Suppressor macrophage treated with lipopolysaccharide for 4 hours (primary cell): Measurements from ENCODE around the gene NHSL2.
"Not testable (repeated sequence)": the region's sequence is repeated elsewhere in the genome, so short reads cannot be mapped to it uniquely, and the experiment has no call there.

Experiments
- DNase-seq: peaks from one replicate; pipeline ENCODE4 v3.0.0-alpha.2; 2020

Gene NHSL2

GRCh38 chrX:71927040-71927439, 16.4 kb downstream of the NHSL2 start:
- DNase-seq, result no peak

GRCh38 chrX:71928856-71929255, 18.2 kb downstream of the NHSL2 start:
- DNase-seq, result no peak

- DNase-seq, result no peak
Observed at GRCh38 chrX:71930298-71930697, 19.7 kb downstream of the NHSL2 start.

GRCh38 chrX:71935476-71935875, 24.8 kb downstream of the NHSL2 start:
- DNase-seq, result no peak

- no peak for DNase-seq
Observed at GRCh38 chrX:71936632-71937031, 26.0 kb downstream of the NHSL2 start.

- DNase-seq, result no peak
Observed at GRCh38 chrX:71938371-71938770, 27.7 kb downstream of the NHSL2 start.

GRCh38 chrX:71941145-71941544, 30.5 kb downstream of the NHSL2 start:
- DNase-seq, result no peak

GRCh38 chrX:71941776-71942175, 31.1 kb downstream of the NHSL2 start:
- DNase-seq, result no peak

- no peak for DNase-seq
Observed at GRCh38 chrX:71944369-71944768, 33.7 kb downstream of the NHSL2 start.

- no peak for DNase-seq
Observed at GRCh38 chrX:71945237-71945805, 34.7 kb downstream of the NHSL2 start.

GRCh38 chrX:71949363-71949762, 38.7 kb downstream of the NHSL2 start:
- DNase-seq, result no peak

- no peak for DNase-seq
Observed at GRCh38 chrX:71949844-71950445, 39.3 kb downstream of the NHSL2 start.

- DNase-seq, result no peak
Observed at GRCh38 chrX:71953391-71953790, 42.7 kb downstream of the NHSL2 start.

GRCh38 chrX:71953946-71954345, 43.3 kb downstream of the NHSL2 start:
- no peak for DNase-seq

- no peak for DNase-seq
Observed at GRCh38 chrX:71954458-71954857, 43.8 kb downstream of the NHSL2 start.

GRCh38 chrX:71955530-71956120, 45.0 kb downstream of the NHSL2 start:
- DNase-seq, result no peak

GRCh38 chrX:71958281-71958675, 47.6 kb downstream of the NHSL2 start:
- DNase-seq, result no peak

GRCh38 chrX:71964184-71964583, 53.5 kb downstream of the NHSL2 start:
- not testable (repeated sequence) for DNase-seq

- DNase-seq, result no peak
Observed at GRCh38 chrX:71974916-71975315, 64.3 kb downstream of the NHSL2 start.

GRCh38 chrX:71976753-71977152, 66.1 kb downstream of the NHSL2 start:
- no peak for DNase-seq

- DNase-seq, result no peak
Observed at GRCh38 chrX:71978164-71978563, 67.5 kb downstream of the NHSL2 start.

- no peak for DNase-seq
Observed at GRCh38 chrX:71989768-71990426, 79.3 kb downstream of the NHSL2 start.

- no peak for DNase-seq
Observed at GRCh38 chrX:71990518-71990917, 79.9 kb downstream of the NHSL2 start.

GRCh38 chrX:71991164-71991563, 80.5 kb downstream of the NHSL2 start:
- DNase-seq, result no peak
